HCT116 (cell line): ENCODE measurements around the gene CGRRF1. TPM values are rescaled to one million over a fixed set of nuclear protein-coding genes. Genes with fewer than 3 reads are reported as not detected.
A peak's percentile ranks its signal among the peaks of the same experiment; 100 is the strongest.

Experiments used
- ATAC-seq: fragments of 200-7000 bp; cut with Tn5 transposase; 2 replicates; pipeline ENCODE4 v1.9.1; 2020; ENCODE audit warnings: mild to moderate bottlenecking, moderate library complexity
- BruUV-seq: library from RNA; stranded (reverse); fragments of 400-500 nt; replicated peaks from 2 replicates; lab custom pipeline; 2021; lab: Mats Ljungman, UMichigan
- CTCF ChIA-PET: fragments of 300-600 bp; sonication (Branson Sonifier 250); formaldehyde crosslinking; loops from one replicate; lab custom pipeline; 2021; ENCODE audit warnings: antibody characterized with exemption; lab: Charles Lee
- POLR2A ChIA-PET: fragments of 300-600, 350-600 bp; sonication (Branson Sonifier 250); formaldehyde crosslinking; loops from one replicate; lab custom pipeline; 2021; ENCODE audit warnings: antibody characterized with exemption; lab: Charles Lee
- RAD21 ChIA-PET, 2 experiments: fragments of 300-600 bp; sonication (Branson Sonifier 250); formaldehyde crosslinking; loops; one replicate each; lab custom pipeline; 2023; ENCODE audit warnings: low total read pairs in 2 of 2; ENCODE audit not compliant: uncharacterized antibody in 2 of 2, unreplicated experiment in 2 of 2, low non-redundant PET in 1 of 2; lab: Charles Lee
- DNase-seq: peaks from one replicate; pipeline ENCODE4 v3.0.0-alpha.2; 2010; ENCODE audit warnings: low read depth, low spot score
- H2AFZ ChIP-seq: fragments of 200-600 bp; shearing (Covaris generic), sonication (generic); 2 replicates; pipeline ENCODE4 v1.6.1; 2017; ENCODE audit warnings: low read depth, mixed run types, mixed read lengths, antibody characterized with exemption, low read length; ENCODE audit not compliant: poor library complexity, severe bottlenecking
- H3K27ac ChIP-seq: 2 replicates; pipeline ENCODE4 v1.5.1; 2012; ENCODE audit warnings: low read depth, low read length
- H3K27me3 ChIP-seq: fragments of 200-600 bp; sonication (generic); 2 replicates; pipeline ENCODE4 v1.6.1; 2016; ENCODE audit warnings: mixed run types, low read length, mixed read lengths; ENCODE audit not compliant: insufficient read depth
- H3K36me3 ChIP-seq, 2 experiments: fragments of 200-500 bp in 1 of 2; fragments of 200-600 bp in 1 of 2; sonication (Bioruptor generic) in 1 of 2; sonication (generic) in 1 of 2; 2 replicates each; pipeline versions ENCODE4 v1.5.1 to v1.6.1; 2014 to 2016; ENCODE audit warnings: low read length in 2 of 2, inconsistent platforms in 1 of 2, mixed read lengths in 1 of 2, mixed run types in 1 of 2; ENCODE audit not compliant: insufficient read depth in 2 of 2, control insufficient read depth in 1 of 2
- H3K4me1 ChIP-seq, 2 experiments: fragments of 200-600 bp in 1 of 2; sonication (generic) in 1 of 2; 2 replicates each; pipeline versions ENCODE4 v1.5.1 to v1.6.1; 2012 to 2017; ENCODE audit warnings: low read length in 2 of 2, inconsistent platforms in 1 of 2, mild to moderate bottlenecking in 1 of 2, mixed read lengths in 1 of 2, mixed run types in 1 of 2, moderate library complexity in 1 of 2; ENCODE audit not compliant: insufficient read depth in 2 of 2, control insufficient read depth in 1 of 2
- H3K4me2 ChIP-seq: fragments of 200-600 bp; sonication (generic); 2 replicates; pipeline ENCODE4 v1.6.1; 2017; ENCODE audit warnings: mixed run types, low read length, mixed read lengths
- H3K4me3 ChIP-seq, 2 experiments: fragments of 200-600 bp in 1 of 2; sonication (generic) in 1 of 2; replicated peaks in 1 of 2; 2 replicates each; pipeline ENCODE4 v1.5.1; 2011 to 2016; ENCODE audit warnings: low read length in 2 of 2, control low read depth in 1 of 2, low read depth in 1 of 2, mild to moderate bottlenecking in 1 of 2, mixed read lengths in 1 of 2, mixed run types in 1 of 2
- H3K79me2 ChIP-seq: fragments of 200-600 bp; sonication (generic); 2 replicates; pipeline ENCODE4 v1.6.1; 2017; ENCODE audit warnings: mild to moderate bottlenecking, mixed run types, low read length, moderate library complexity, mixed read lengths; ENCODE audit not compliant: insufficient read depth
- H3K9ac ChIP-seq: fragments of 200-600 bp; sonication (generic); 2 replicates; pipeline ENCODE4 v1.6.1; 2016; ENCODE audit warnings: low read length, mixed read lengths
- H3K9me2 ChIP-seq: fragments of 200-600 bp; sonication (generic), shearing (Covaris generic); 2 replicates; pipeline ENCODE4 v1.6.1; 2017; ENCODE audit warnings: mixed run types, mild to moderate bottlenecking, moderate library complexity; ENCODE audit not compliant: insufficient read depth
- H3K9me3 ChIP-seq, 2 experiments: fragments of 200-500 bp in 1 of 2; fragments of 200-600 bp in 1 of 2; sonication (Bioruptor generic) in 1 of 2; sonication (generic) in 1 of 2; 2 replicates each; pipeline ENCODE4 v1.6.1; 2014 to 2017; ENCODE audit warnings: low read length in 2 of 2, mixed read lengths in 2 of 2, inconsistent platforms in 1 of 2, low read depth in 1 of 2, mild to moderate bottlenecking in 1 of 2, mixed run types in 1 of 2, moderate library complexity in 1 of 2; ENCODE audit not compliant: control insufficient read depth in 1 of 2, insufficient read depth in 1 of 2
- H4K20me1 ChIP-seq: fragments of 200-600 bp; sonication (generic), shearing (Covaris generic); 2 replicates; pipeline ENCODE4 v1.6.1; 2017; ENCODE audit warnings: mixed run types, mild to moderate bottlenecking, moderate library complexity; ENCODE audit not compliant: insufficient read depth
- FOSL1 ChIP-seq: IDR thresholded peaks from 2 replicates; pipeline ENCODE4 v1.6.1; 2012; ENCODE audit warnings: low read depth
- JUND ChIP-seq: IDR thresholded peaks from 2 replicates; pipeline ENCODE4 v1.6.1; 2012
- POLR2AphosphoS5 ChIP-seq: IDR thresholded peaks from 2 replicates; pipeline ENCODE4 v1.6.1; 2011; ENCODE audit warnings: mild to moderate bottlenecking, low read depth, low read length, moderate library complexity
- SRF ChIP-seq: IDR thresholded peaks from 2 replicates; pipeline ENCODE4 v1.6.1; 2012; ENCODE audit warnings: low read depth
- TCF7L2 ChIP-seq: IDR thresholded peaks from 2 replicates; pipeline ENCODE4 v1.7.0; 2011; ENCODE audit warnings: borderline replicate concordance, inconsistent platforms; ENCODE audit not compliant: insufficient read depth, insufficient read length; ENCODE audit errors: extremely low read depth
- intact Hi-C: fragments of 100-400 bp; cut with micrococcal nuclease; formaldehyde crosslinking; loops from 2 replicates; pipeline ENCODE4 v1.10.0; 2022
- total RNA-seq: library from RNA; stranded (reverse); gene quantifications from one replicate; pipeline ENCODE4 v1.2.1, GENCODE V29; 2021; ENCODE audit not compliant: unreplicated experiment
- TF ChIP-seq, protein P1 (sequence below): IDR thresholded peaks from 2 replicates; pipeline ENCODE4 v1.6.1; 2011; ENCODE audit warnings: mild to moderate bottlenecking, low read length, moderate library complexity; ENCODE audit not compliant: insufficient replicate concordance; ENCODE audit errors: extremely low read depth
- TF ChIP-seq, protein P2 (sequence below): IDR thresholded peaks from 2 replicates; pipeline ENCODE4 v1.6.1; 2012
- TF ChIP-seq, protein P3 (sequence below): IDR thresholded peaks from 2 replicates; pipeline ENCODE4 v1.6.1; 2012

The CGRRF1 gene
- total RNA-seq, 1 experiment from 2014 or later, result 15.9 TPM

DNA sequence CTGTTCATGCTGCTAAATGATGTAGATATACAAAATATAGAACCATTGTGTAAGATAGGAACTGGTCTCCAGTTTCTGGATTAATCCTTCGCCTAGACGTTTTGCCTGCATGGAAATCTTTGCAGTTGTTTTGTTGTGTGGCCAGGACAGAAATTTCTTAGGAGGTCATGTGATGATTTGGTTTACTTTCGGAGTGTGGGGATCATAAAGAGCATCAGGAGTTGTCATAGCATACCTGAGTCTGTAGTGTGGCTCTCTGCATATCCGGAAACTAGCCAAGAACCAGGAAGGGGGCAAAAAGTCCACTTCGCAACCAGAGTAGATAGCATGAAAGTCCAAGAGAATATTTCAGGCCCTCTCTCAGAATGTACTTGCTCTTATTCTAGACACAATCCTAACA, 60.3 kb downstream of the CGRRF1 start (continued):
- TF ChIP-seq JUND, result no peak

DNA sequence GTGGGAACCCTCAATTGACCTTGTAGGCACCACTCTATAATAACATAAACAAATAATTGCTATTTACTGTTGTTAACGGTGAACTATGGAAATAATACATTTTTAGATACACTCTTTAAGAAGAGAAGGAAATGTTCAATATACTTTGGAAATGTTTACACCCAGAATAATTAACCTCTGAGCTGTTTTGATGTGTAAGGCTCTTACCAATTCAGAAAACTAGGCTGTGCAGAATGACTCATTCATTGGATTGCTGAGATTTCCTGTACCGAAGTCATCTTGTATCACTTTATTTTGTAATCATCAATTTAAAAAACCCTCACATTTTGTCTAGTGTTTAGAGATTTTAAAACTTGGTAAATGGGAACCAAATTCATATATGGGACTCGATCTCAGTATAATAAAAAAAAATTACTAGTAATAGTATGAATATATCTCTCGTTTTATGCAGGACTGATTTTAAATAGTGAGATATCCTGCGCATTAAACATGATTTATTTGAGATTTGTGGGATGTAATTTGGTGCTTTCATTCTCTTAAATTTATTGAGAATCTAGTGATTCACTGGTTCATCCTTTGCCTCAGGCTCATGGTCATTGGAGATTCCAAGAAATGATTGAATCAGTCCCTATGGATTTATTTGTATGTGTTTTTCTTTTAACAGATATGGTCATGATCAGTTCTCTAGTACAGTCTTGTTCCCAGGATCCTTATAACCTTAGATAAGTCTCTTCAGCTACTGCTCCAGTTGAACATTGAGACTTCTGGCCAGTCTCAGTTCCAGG, 61.1 kb downstream of the CGRRF1 start:
- Histone ChIP-seq H3K27ac (no peak overlapping the region), H3K79me2 (peaks cover 20% of the 10 kb centered on the region; the same call in 1 of the 2 replicates), H2AFZ (no peak overlapping the region), H3K4me3 (no peak overlapping the region), H3K4me1 (peaks cover 2 to 33% of the 10 kb centered on the region in 2 experiments; a peak in 1 of 4 replicates), H3K9me3 (peaks cover 4 to 10% of the 10 kb centered on the region in 2 experiments; a peak in 2 of 4 replicates), H3K9ac (no peak overlapping the region), H3K36me3 (peaks cover 0 to 26% of the 10 kb centered on the region in 2 experiments; a peak in 2 of 4 replicates), H3K27me3 (no peaks in the 10 kb centered on the region), H4K20me1 (no peaks in the 10 kb centered on the region), H3K9me2 (no peaks in the 10 kb centered on the region)
- intact Hi-C loops, result no loop called here
- RAD21 ChIA-PET, result no interaction called here
- no peak for ATAC-seq
- POLR2A ChIA-PET, result no interaction called here
- no peak for DNase-seq
- BruUV-seq, result no TSS peak
- TF ChIP-seq SRF (no peak), JUND (no peak), POLR2AphosphoS5 (no peak), TCF7L2 (no peak), FOSL1 (peak; percentile 23; the same call in 1 of the 2 replicates)
- TF ChIP-seq, protein P1, sequence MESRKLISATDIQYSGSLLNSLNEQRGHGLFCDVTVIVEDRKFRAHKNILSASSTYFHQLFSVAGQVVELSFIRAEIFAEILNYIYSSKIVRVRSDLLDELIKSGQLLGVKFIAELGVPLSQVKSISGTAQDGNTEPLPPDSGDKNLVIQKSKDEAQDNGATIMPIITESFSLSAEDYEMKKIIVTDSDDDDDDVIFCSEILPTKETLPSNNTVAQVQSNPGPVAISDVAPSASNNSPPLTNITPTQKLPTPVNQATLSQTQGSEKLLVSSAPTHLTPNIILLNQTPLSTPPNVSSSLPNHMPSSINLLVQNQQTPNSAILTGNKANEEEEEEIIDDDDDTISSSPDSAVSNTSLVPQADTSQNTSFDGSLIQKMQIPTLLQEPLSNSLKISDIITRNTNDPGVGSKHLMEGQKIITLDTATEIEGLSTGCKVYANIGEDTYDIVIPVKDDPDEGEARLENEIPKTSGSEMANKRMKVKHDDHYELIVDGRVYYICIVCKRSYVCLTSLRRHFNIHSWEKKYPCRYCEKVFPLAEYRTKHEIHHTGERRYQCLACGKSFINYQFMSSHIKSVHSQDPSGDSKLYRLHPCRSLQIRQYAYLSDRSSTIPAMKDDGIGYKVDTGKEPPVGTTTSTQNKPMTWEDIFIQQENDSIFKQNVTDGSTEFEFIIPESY, result no peak
- TF ChIP-seq, protein P2, sequence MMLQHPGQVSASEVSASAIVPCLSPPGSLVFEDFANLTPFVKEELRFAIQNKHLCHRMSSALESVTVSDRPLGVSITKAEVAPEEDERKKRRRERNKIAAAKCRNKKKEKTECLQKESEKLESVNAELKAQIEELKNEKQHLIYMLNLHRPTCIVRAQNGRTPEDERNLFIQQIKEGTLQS, result no peak
- TF ChIP-seq, protein P3, sequence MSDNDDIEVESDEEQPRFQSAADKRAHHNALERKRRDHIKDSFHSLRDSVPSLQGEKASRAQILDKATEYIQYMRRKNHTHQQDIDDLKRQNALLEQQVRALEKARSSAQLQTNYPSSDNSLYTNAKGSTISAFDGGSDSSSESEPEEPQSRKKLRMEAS, result no peak
- TF ChIP-seq, all 23 proteins: peak for 1
- H3K4me2 ChIP-seq, result no peak overlapping the region
- CTCF ChIA-PET, result interaction anchor here (1.8 kb wide), 1 partner anchor 203 kb away, joined by 7 read pairs; no protein-coding TSS in a partner anchor
